SK-N-SH treated with all-trans-retinoic acid at 6 μM for 48 hours (cell line): ENCODE data around the gene CUBN.

ENCODE experiments used
- ATAC-seq: fragments of 200-7000 bp; cut with Tn5 transposase; 3 replicates; pipeline ENCODE4 v1.9.1; 2020; ENCODE audit warnings: mild to moderate bottlenecking, moderate library complexity
- ARNTL ChIP-seq: fragments of 450-650 bp; formaldehyde crosslinking; IDR thresholded peaks from 2 replicates; pipeline ENCODE4 v1.5.0; 2020; ENCODE audit warnings: low read depth, mild to moderate bottlenecking, moderate library complexity, borderline replicate concordance
- BACH2 ChIP-seq: fragments of 250-450 bp; sonication (Bioruptor Pico); IDR thresholded peaks from 2 replicates; pipeline ENCODE4 v1.9.0; 2021; ENCODE audit warnings: mild to moderate bottlenecking, borderline replicate concordance
- CSDC2 ChIP-seq: fragments of 250-450 bp; sonication (Bioruptor Pico); IDR thresholded peaks from 2 replicates; pipeline ENCODE4 v1.5.0; 2020; ENCODE audit warnings: mild to moderate bottlenecking, moderate library complexity
- ESRRG ChIP-seq: fragments of 250-450 bp; sonication (Bioruptor Pico); IDR thresholded peaks from 2 replicates; pipeline ENCODE4 v1.6.1; 2021; ENCODE audit warnings: mild to moderate bottlenecking
- GLIS3 ChIP-seq: fragments of 250-450 bp; sonication (Bioruptor Pico); IDR thresholded peaks from 2 replicates; pipeline ENCODE4 v1.5.0; 2020; ENCODE audit warnings: mild to moderate bottlenecking, moderate library complexity
- OSR1 ChIP-seq: fragments of 250-450 bp; sonication (Bioruptor Pico); IDR thresholded peaks from 2 replicates; pipeline ENCODE4 v1.8.0; 2022; ENCODE audit warnings: moderate library complexity, mild to moderate bottlenecking, inconsistent platforms
- PPARA ChIP-seq: fragments of 250-450 bp; sonication (Bioruptor Pico); IDR thresholded peaks from 2 replicates; pipeline ENCODE4 v1.5.0; 2020; ENCODE audit warnings: mild to moderate bottlenecking, borderline replicate concordance
- RARB ChIP-seq: fragments of 250-450 bp; sonication (Bioruptor Pico); IDR thresholded peaks from 2 replicates; pipeline ENCODE4 v1.8.0; 2021; ENCODE audit warnings: mild to moderate bottlenecking, moderate library complexity
- SNAI2 ChIP-seq: fragments of 250-450 bp; sonication (Bioruptor Pico); IDR thresholded peaks from 2 replicates; pipeline ENCODE4 v1.5.0; 2020; ENCODE audit warnings: mild to moderate bottlenecking, moderate library complexity
- TOX ChIP-seq: fragments of 250-450 bp; sonication (Bioruptor Pico); IDR thresholded peaks from 2 replicates; pipeline ENCODE4 v1.8.0; 2021; ENCODE audit warnings: mild to moderate bottlenecking, moderate library complexity, borderline replicate concordance
- ZC3H10 ChIP-seq: fragments of 250-450 bp; sonication (Bioruptor Pico); IDR thresholded peaks from 2 replicates; pipeline ENCODE4 v1.5.1; 2021; ENCODE audit warnings: mild to moderate bottlenecking, moderate library complexity
- ZFP3 ChIP-seq: fragments of 250-450 bp; sonication (Bioruptor Pico); IDR thresholded peaks from 2 replicates; pipeline ENCODE4 v1.5.0; 2020; ENCODE audit warnings: mild to moderate bottlenecking, moderate library complexity
- ZFP30 ChIP-seq: fragments of 450-650 bp; formaldehyde crosslinking; IDR thresholded peaks from 2 replicates; pipeline ENCODE4 v1.5.0; 2022; ENCODE audit warnings: mild to moderate bottlenecking, moderate library complexity
- ZNF565 ChIP-seq: fragments of 450-650 bp; formaldehyde crosslinking; conservative IDR thresholded peaks from 2 replicates; pipeline ENCODE4 v1.5.0; 2020; ENCODE audit warnings: low read depth, mild to moderate bottlenecking, moderate library complexity
- ZNF70 ChIP-seq: fragments of 450-650 bp; formaldehyde crosslinking; IDR thresholded peaks from 2 replicates; pipeline ENCODE4 v1.5.0; 2020; ENCODE audit warnings: mild to moderate bottlenecking, moderate library complexity
- TF ChIP-seq, protein P1 (sequence below): fragments of 250-450 bp; sonication (Bioruptor Pico); IDR thresholded peaks from 2 replicates; pipeline ENCODE4 v1.8.0; 2020; ENCODE audit warnings: mild to moderate bottlenecking, moderate library complexity, borderline replicate concordance
- TF ChIP-seq, protein P2 (sequence below): fragments of 250-450 bp; sonication (Bioruptor Pico); IDR thresholded peaks from 2 replicates; pipeline ENCODE4 v1.8.0; 2021; ENCODE audit warnings: low read depth, mild to moderate bottlenecking, moderate library complexity, borderline replicate concordance
- TF ChIP-seq, protein P3 (sequence below): fragments of 250-450 bp; sonication (Bioruptor Pico); IDR thresholded peaks from 2 replicates; pipeline ENCODE4 v1.5.0; 2020; ENCODE audit warnings: mild to moderate bottlenecking, moderate library complexity
- TF ChIP-seq, protein P4 (sequence below): fragments of 250-450 bp; sonication (Bioruptor Pico); IDR thresholded peaks from 2 replicates; pipeline ENCODE4 v1.5.1; 2020; ENCODE audit warnings: low read depth, mild to moderate bottlenecking, moderate library complexity
- TF ChIP-seq, protein P5 (sequence below): fragments of 250-450 bp; sonication (Bioruptor Pico); IDR thresholded peaks from 2 replicates; pipeline ENCODE4 v1.5.1; 2021; ENCODE audit warnings: mild to moderate bottlenecking, moderate library complexity

CUBN gene

DNA sequence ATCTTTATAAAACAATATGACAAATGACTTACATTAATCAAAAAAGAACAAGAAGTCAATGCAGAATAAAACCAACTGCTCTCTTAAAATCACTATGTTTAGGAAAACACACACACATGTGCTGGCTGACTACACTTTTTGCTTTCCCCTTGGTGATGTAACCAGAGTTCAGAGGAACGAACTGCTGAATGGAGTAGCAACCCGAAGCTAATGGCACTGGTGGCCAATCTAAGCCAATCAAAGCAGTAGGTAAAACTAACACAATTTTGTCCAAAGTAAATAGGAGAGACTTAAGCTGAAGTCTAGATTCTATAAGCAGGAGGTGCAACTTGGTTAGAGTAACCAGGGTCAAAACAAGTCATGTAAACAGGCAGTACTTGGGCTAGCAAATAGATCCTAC, 33.2 kb upstream of the CUBN start:
- ATAC-seq: no peak
- TF ChIP-seq CSDC2 (CRISPR knock-in tag): no peak
- no peak for TF ChIP-seq BACH2 (CRISPR knock-in tag)
- TF ChIP-seq ESRRG (CRISPR knock-in tag): no peak
- TF ChIP-seq ZNF565 (CRISPR knock-in tag): no peak
- TF ChIP-seq, protein P1, sequence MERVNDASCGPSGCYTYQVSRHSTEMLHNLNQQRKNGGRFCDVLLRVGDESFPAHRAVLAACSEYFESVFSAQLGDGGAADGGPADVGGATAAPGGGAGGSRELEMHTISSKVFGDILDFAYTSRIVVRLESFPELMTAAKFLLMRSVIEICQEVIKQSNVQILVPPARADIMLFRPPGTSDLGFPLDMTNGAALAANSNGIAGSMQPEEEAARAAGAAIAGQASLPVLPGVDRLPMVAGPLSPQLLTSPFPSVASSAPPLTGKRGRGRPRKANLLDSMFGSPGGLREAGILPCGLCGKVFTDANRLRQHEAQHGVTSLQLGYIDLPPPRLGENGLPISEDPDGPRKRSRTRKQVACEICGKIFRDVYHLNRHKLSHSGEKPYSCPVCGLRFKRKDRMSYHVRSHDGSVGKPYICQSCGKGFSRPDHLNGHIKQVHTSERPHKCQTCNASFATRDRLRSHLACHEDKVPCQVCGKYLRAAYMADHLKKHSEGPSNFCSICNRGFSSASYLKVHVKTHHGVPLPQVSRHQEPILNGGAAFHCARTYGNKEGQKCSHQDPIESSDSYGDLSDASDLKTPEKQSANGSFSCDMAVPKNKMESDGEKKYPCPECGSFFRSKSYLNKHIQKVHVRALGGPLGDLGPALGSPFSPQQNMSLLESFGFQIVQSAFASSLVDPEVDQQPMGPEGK (CRISPR knock-in tag): no peak
- no peak for TF ChIP-seq GLIS3
- TF ChIP-seq, protein P2, sequence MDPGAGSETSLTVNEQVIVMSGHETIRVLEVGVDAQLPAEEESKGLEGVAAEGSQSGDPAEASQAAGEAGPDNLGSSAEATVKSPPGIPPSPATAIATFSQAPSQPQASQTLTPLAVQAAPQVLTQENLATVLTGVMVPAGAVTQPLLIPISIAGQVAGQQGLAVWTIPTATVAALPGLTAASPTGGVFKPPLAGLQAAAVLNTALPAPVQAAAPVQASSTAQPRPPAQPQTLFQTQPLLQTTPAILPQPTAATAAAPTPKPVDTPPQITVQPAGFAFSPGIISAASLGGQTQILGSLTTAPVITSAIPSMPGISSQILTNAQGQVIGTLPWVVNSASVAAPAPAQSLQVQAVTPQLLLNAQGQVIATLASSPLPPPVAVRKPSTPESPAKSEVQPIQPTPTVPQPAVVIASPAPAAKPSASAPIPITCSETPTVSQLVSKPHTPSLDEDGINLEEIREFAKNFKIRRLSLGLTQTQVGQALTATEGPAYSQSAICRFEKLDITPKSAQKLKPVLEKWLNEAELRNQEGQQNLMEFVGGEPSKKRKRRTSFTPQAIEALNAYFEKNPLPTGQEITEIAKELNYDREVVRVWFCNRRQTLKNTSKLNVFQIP: no peak
- TF ChIP-seq, protein P3, sequence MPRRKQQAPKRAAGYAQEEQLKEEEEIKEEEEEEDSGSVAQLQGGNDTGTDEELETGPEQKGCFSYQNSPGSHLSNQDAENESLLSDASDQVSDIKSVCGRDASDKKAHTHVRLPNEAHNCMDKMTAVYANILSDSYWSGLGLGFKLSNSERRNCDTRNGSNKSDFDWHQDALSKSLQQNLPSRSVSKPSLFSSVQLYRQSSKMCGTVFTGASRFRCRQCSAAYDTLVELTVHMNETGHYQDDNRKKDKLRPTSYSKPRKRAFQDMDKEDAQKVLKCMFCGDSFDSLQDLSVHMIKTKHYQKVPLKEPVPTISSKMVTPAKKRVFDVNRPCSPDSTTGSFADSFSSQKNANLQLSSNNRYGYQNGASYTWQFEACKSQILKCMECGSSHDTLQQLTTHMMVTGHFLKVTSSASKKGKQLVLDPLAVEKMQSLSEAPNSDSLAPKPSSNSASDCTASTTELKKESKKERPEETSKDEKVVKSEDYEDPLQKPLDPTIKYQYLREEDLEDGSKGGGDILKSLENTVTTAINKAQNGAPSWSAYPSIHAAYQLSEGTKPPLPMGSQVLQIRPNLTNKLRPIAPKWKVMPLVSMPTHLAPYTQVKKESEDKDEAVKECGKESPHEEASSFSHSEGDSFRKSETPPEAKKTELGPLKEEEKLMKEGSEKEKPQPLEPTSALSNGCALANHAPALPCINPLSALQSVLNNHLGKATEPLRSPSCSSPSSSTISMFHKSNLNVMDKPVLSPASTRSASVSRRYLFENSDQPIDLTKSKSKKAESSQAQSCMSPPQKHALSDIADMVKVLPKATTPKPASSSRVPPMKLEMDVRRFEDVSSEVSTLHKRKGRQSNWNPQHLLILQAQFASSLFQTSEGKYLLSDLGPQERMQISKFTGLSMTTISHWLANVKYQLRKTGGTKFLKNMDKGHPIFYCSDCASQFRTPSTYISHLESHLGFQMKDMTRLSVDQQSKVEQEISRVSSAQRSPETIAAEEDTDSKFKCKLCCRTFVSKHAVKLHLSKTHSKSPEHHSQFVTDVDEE (CRISPR knock-in tag): no peak
- no peak for TF ChIP-seq ARNTL (CRISPR knock-in tag)
- TF ChIP-seq PPARA (CRISPR knock-in tag): no peak
- no peak for TF ChIP-seq SNAI2 (CRISPR knock-in tag)
- no peak for TF ChIP-seq RARB (CRISPR knock-in tag)
- TF ChIP-seq ZFP30 (CRISPR knock-in tag): no peak
- no peak for TF ChIP-seq ZNF70
- no peak for TF ChIP-seq TOX (CRISPR knock-in tag)

DNA sequence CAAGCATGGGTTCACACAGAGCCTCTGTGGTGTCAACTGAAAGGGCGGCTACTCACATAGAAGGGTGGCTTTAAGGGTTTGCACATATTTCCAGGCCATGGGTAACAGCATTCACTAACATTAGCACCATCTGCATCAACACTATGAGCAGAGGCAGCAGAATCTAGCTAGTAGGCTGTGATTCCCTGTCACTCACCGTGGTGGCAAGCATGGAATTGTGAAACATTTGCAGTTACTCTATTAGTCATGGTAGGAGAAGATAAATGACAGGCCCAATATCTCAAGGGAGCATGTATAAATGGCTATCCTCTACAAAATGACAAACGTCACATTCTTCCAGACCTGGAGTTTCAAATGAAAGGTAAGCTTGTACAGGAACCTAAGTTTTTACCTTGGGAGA, 32.2 kb upstream of the CUBN start:
- TF ChIP-seq ZFP3 (CRISPR knock-in tag) (no peak), GLIS3 (no peak), ZC3H10 (CRISPR knock-in tag) (no peak), OSR1 (CRISPR knock-in tag) (no peak), ESRRG (CRISPR knock-in tag) (no peak), ZFP30 (CRISPR knock-in tag) (no peak), ZNF70 (no peak), BACH2 (CRISPR knock-in tag) (no peak), RARB (CRISPR knock-in tag) (no peak), PPARA (CRISPR knock-in tag) (no peak), CSDC2 (CRISPR knock-in tag) (no peak), TOX (CRISPR knock-in tag) (no peak), ZNF565 (CRISPR knock-in tag) (no peak)
- TF ChIP-seq, protein P2: no peak
- TF ChIP-seq, protein P1 (CRISPR knock-in tag): no peak
- TF ChIP-seq, protein P4, sequence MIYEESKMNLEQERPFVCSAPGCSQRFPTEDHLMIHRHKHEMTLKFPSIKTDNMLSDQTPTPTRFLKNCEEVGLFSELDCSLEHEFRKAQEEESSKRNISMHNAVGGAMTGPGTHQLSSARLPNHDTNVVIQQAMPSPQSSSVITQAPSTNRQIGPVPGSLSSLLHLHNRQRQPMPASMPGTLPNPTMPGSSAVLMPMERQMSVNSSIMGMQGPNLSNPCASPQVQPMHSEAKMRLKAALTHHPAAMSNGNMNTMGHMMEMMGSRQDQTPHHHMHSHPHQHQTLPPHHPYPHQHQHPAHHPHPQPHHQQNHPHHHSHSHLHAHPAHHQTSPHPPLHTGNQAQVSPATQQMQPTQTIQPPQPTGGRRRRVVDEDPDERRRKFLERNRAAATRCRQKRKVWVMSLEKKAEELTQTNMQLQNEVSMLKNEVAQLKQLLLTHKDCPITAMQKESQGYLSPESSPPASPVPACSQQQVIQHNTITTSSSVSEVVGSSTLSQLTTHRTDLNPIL (CRISPR knock-in tag): no peak
- TF ChIP-seq, protein P5, sequence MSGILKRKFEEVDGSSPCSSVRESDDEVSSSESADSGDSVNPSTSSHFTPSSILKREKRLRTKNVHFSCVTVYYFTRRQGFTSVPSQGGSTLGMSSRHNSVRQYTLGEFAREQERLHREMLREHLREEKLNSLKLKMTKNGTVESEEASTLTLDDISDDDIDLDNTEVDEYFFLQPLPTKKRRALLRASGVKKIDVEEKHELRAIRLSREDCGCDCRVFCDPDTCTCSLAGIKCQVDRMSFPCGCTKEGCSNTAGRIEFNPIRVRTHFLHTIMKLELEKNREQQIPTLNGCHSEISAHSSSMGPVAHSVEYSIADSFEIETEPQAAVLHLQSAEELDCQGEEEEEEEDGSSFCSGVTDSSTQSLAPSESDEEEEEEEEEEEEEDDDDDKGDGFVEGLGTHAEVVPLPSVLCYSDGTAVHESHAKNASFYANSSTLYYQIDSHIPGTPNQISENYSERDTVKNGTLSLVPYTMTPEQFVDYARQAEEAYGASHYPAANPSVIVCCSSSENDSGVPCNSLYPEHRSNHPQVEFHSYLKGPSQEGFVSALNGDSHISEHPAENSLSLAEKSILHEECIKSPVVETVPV (CRISPR knock-in tag): no peak
- TF ChIP-seq, protein P3 (CRISPR knock-in tag): no peak
- ATAC-seq: no peak
